NB4 (cell line): ENCODE measurements around the gene PARD6G.

Source experiments
- DNase-seq: peaks from one replicate; pipeline ENCODE4 v3.0.0; 2010; ENCODE audit warnings: low read depth
- H3K4me3 ChIP-seq: one replicate; pipeline ENCODE4 v1.5.1; 2011; ENCODE audit warnings: mild to moderate bottlenecking, low read depth, low read length, moderate library complexity
- CTCF ChIP-seq: IDR thresholded peaks from one replicate; pipeline ENCODE4 v1.5.1; 2012; ENCODE audit warnings: low read depth, low read length
- MAX ChIP-seq: IDR thresholded peaks from 2 replicates; pipeline ENCODE4 v1.6.1; 2011; ENCODE audit warnings: low read depth, low read length
- MYC ChIP-seq: IDR thresholded peaks from 2 replicates; pipeline ENCODE4 v1.6.1; 2011; ENCODE audit warnings: low read depth, low read length
- POLR2A ChIP-seq: IDR thresholded peaks from 2 replicates; pipeline ENCODE4 v1.6.1; 2011; ENCODE audit warnings: mild to moderate bottlenecking; ENCODE audit not compliant: insufficient read length; ENCODE audit errors: extremely low read depth

The PARD6G gene

GRCh38 chr18:80158365-80158764 lies 88.9 kb downstream of the PARD6G start:
- H3K4me3 ChIP-seq = no peak overlapping the region
- DNase-seq = no peak
- TF ChIP-seq MYC (no peak), POLR2A (no peak)

- no peak for TF ChIP-seq POLR2A
- peak; percentile 90 for TF ChIP-seq CTCF
- H3K4me3 ChIP-seq = no peak overlapping the region
- peak; percentile 72 for DNase-seq
Observed at GRCh38 chr18:80157708-80158343, 89.5 kb downstream of the PARD6G start.

GRCh38 chr18:80154293-80154692 lies 93.0 kb downstream of the PARD6G start:
- peak; percentile 52 for DNase-seq
- TF ChIP-seq POLR2A (no peak), MAX (no peak), MYC (no peak), CTCF (peak; percentile 43)
- H3K4me3 ChIP-seq = no peak overlapping the region

- TF ChIP-seq POLR2A = no peak
- no peak for TF ChIP-seq MYC
- TF ChIP-seq MAX = no peak
- TF ChIP-seq CTCF = no peak
- no peak for DNase-seq
- no peak overlapping the region for H3K4me3 ChIP-seq
Observed at GRCh38 chr18:80149667-80150066, 97.6 kb downstream of the PARD6G start.

- TF ChIP-seq MAX (no peak), CTCF (no peak), POLR2A (no peak), MYC (no peak)
- DNase-seq = peak; percentile 48
- H3K4me3 ChIP-seq = peak overlapping the region; percentile 42
Observed at GRCh38 chr18:80148326-80149199, 98.8 kb downstream of the PARD6G start.

- TF ChIP-seq CTCF = no peak
- no peak for TF ChIP-seq POLR2A
- TF ChIP-seq MYC = no peak
- peak overlapping the region; percentile 42 for H3K4me3 ChIP-seq
Observed at GRCh38 chr18:80147418-80148325, 99.6 kb downstream of the PARD6G start.

More at GRCh38 chr18:80147418-80148325, 99.6 kb downstream of the PARD6G start:
- peak; percentile 65 for DNase-seq
